Measurements from ENCODE around the gene CXCL3.

DNA sequence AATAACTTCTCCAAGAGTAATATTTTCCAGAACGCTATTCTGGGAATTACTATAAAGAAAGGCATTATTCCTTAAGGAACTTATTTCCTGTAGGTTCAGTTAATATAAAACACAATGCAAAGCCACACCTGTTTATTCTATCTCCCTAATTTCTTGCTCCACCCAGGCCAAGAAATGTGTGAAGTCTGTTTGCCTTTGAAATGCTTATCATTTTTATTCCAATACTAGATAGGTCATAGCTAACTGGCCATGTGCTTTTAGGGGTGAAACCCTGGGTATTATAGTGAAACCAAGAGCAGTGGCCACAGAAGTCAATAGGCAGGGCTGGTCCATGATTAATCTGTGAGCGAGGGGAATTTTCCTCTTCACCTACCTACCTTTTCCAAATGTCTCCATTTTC is 14.8 kb downstream of the CXCL3 start:
- TF ChIP-seq, protein P1, sequence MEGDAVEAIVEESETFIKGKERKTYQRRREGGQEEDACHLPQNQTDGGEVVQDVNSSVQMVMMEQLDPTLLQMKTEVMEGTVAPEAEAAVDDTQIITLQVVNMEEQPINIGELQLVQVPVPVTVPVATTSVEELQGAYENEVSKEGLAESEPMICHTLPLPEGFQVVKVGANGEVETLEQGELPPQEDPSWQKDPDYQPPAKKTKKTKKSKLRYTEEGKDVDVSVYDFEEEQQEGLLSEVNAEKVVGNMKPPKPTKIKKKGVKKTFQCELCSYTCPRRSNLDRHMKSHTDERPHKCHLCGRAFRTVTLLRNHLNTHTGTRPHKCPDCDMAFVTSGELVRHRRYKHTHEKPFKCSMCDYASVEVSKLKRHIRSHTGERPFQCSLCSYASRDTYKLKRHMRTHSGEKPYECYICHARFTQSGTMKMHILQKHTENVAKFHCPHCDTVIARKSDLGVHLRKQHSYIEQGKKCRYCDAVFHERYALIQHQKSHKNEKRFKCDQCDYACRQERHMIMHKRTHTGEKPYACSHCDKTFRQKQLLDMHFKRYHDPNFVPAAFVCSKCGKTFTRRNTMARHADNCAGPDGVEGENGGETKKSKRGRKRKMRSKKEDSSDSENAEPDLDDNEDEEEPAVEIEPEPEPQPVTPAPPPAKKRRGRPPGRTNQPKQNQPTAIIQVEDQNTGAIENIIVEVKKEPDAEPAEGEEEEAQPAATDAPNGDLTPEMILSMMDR (IDR thresholded peaks at IDR 0.05), result no peak
- no peak for TF ChIP-seq POLR2A (IDR thresholded peaks at IDR 0.05)
